Fibroblast of lung (primary cell): ENCODE measurements around the gene MLST8.

Experiments used
- EZH2 ChIP-seq: IDR thresholded peaks from 2 replicates; pipeline ENCODE4 v1.5.1; 2012; ENCODE audit warnings: low read length, control low read depth, mild to moderate bottlenecking; ENCODE audit errors: missing control alignments
- TF ChIP-seq, protein P1 (sequence below), 2 donors: IDR thresholded peaks in 1 of 2; conservative IDR thresholded peaks in 1 of 2; 1 replicate in 1 of 2; 2 replicates in 1 of 2; pipeline ENCODE4 v1.5.1; 2011 to 2012; ENCODE audit warnings: low read length in 2 of 2, control low read depth in 1 of 2, inconsistent platforms in 1 of 2, low read depth in 1 of 2, mild to moderate bottlenecking in 1 of 2

DNA sequence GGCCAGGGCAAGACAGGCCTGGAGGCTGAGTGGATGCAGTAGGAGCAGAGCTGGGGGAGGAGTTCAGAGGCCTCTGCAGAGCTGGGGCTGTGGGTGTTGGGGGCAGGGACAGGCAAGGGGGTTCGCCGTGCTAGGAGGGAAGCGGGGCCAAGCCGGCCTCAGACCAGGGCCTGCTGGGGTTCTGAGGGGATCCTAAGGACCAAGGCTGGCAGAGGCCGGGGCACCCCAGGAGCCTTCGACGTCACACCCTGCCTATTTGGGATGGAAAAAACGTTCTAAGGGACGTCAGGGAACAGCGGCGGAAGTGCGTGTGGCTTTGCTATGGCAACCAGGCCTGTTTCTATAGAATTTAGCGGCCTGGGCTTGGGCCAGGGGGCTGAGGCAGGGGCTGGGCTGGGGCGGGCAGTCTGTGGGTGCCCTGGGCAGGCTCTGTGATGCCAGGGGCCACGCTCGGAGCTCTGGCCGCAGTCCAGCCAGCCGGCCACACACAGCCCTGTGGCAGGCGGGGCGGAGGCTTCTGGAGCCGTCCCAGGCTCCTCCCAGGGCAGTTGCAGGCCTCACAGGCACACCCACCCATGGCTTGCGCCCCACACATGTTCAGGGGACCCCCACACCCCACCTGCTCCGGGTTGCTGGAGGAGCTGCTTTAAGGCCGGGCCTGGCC is 45.9 kb upstream of the MLST8 start:
- no peak for TF ChIP-seq EZH2
- TF ChIP-seq, protein P1, sequence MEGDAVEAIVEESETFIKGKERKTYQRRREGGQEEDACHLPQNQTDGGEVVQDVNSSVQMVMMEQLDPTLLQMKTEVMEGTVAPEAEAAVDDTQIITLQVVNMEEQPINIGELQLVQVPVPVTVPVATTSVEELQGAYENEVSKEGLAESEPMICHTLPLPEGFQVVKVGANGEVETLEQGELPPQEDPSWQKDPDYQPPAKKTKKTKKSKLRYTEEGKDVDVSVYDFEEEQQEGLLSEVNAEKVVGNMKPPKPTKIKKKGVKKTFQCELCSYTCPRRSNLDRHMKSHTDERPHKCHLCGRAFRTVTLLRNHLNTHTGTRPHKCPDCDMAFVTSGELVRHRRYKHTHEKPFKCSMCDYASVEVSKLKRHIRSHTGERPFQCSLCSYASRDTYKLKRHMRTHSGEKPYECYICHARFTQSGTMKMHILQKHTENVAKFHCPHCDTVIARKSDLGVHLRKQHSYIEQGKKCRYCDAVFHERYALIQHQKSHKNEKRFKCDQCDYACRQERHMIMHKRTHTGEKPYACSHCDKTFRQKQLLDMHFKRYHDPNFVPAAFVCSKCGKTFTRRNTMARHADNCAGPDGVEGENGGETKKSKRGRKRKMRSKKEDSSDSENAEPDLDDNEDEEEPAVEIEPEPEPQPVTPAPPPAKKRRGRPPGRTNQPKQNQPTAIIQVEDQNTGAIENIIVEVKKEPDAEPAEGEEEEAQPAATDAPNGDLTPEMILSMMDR (conservative IDR thresholded peaks at IDR 0.05 in 1 of 2, IDR thresholded peaks at IDR 0.05 in 1 of 2; ENCODE audit: low read depth in 1 of 2, low read length in 2 of 2): no peak
